ENCODE measurements around the gene DCXR.

DNA sequence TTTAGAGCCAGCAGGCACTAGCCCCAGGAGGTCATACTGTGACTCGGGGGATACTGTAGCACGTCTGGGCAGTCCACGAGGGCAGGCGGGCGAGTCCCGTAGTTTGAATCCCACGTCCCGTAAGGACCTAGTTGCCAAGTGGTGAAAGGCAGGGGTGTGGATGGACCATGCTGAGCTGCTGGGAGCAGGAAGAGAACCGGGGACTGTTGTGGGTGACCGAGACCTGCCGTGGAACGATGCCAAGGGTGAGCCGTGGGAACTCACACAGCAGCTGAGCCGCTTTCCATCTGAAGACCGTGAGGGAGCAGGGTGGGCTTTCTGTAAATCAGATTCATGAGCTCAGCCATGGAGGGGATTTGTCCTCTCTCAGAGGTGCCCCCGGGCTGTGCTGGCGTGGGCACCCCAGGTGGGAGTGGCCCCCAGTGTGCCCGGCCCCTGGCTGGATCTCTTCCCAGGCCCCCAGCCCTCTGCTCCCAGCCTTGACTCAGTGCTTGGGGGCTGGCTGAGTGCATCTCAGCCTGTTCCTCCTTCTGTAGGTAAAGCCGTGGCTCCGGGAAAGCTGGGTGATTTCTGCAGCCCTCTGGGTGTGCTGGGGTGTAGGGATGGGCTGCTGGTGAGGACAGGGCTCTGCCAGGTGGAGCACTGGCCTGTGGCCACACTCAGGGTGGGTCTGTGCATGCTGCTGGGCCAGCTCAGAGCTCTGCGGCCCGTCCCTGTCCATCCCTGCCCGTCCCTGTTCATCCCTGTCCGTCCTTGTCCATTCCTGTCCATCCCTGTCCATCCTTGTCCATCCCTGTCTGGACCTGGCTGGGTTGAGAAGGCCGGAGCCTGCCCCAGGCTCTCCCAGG, 46.4 kb downstream of the DCXR start:
- TF ChIP-seq EZH2 (IDR thresholded peaks at IDR 0.05; ENCODE audit: insufficient read depth, low read length) = no peak
- TF ChIP-seq, protein P1, sequence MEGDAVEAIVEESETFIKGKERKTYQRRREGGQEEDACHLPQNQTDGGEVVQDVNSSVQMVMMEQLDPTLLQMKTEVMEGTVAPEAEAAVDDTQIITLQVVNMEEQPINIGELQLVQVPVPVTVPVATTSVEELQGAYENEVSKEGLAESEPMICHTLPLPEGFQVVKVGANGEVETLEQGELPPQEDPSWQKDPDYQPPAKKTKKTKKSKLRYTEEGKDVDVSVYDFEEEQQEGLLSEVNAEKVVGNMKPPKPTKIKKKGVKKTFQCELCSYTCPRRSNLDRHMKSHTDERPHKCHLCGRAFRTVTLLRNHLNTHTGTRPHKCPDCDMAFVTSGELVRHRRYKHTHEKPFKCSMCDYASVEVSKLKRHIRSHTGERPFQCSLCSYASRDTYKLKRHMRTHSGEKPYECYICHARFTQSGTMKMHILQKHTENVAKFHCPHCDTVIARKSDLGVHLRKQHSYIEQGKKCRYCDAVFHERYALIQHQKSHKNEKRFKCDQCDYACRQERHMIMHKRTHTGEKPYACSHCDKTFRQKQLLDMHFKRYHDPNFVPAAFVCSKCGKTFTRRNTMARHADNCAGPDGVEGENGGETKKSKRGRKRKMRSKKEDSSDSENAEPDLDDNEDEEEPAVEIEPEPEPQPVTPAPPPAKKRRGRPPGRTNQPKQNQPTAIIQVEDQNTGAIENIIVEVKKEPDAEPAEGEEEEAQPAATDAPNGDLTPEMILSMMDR (IDR thresholded peaks at IDR 0.05; ENCODE audit: insufficient read depth, low read depth, low read length) = no peak

All from astrocyte (in vitro differentiated cells and primary cell).